T-helper 17 cell (primary cell): Measurements from ENCODE around the gene SMG9. TPM values are rescaled to one million over a fixed set of nuclear protein-coding genes. Genes with fewer than 3 reads are reported as not detected.
A peak's percentile ranks its signal among the peaks of the same experiment; 100 is the strongest.

Source experiments
- ATAC-seq: fragments of 150-1000 bp; cut with Tn5 transposase; 2 replicates; pipeline ENCODE4 v1.10.0; 2021; ENCODE audit warnings: mild to moderate bottlenecking, moderate library complexity
- DNase-seq, 3 donors: peaks; one replicate each; pipeline versions ENCODE4 v3.0.0 to v3.0.0-alpha.2; 2020 to 2021
- H3K9me3 ChIP-seq: one replicate; pipeline ENCODE4 v1.7.0; 2013; ENCODE audit warnings: low read length, mild to moderate bottlenecking; ENCODE audit not compliant: control insufficient read depth, poor library complexity, severe bottlenecking
- H3K27ac Mint-ChIP-seq: one replicate; pipeline ENCODE4 v1.8.0; 2022; ENCODE audit warnings: mild to moderate bottlenecking, moderate library complexity, mixed read lengths
- H3K27me3 Mint-ChIP-seq: one replicate; pipeline ENCODE4 v1.8.0; 2022; ENCODE audit warnings: mixed read lengths
- H3K36me3 Mint-ChIP-seq: one replicate; pipeline ENCODE4 v1.8.0; 2022; ENCODE audit warnings: low read depth, mixed read lengths
- H3K4me1 Mint-ChIP-seq: one replicate; pipeline ENCODE4 v1.8.0; 2022; ENCODE audit warnings: mild to moderate bottlenecking, mixed read lengths
- H3K4me3 Mint-ChIP-seq: one replicate; pipeline ENCODE4 v1.8.0; 2022; ENCODE audit warnings: mild to moderate bottlenecking, moderate library complexity, mixed read lengths
- total RNA-seq, 4 donors: library from RNA in 2 of 4; stranded (reverse) in 2 of 4; gene quantifications; one replicate each; pipeline ENCODE4 v1.2.3 and lab custom pipeline; 2022 to 2026

Gene SMG9
- total RNA-seq, 2 donors from 2014 or later: 35.6 to 44.4 TPM

GRCh38 chr19:43784981-43785808 is 30.4 kb upstream of the SMG9 start:
- peaks cover 11% of the 10 kb centered on the region for H3K27me3 Mint-ChIP-seq
- peak overlapping the region; percentile 95 for H3K27ac Mint-ChIP-seq
- peaks cover 3% of the 10 kb centered on the region for H3K36me3 Mint-ChIP-seq
- H3K4me3 Mint-ChIP-seq: peak overlapping the region; percentile 80
- ATAC-seq (peak; percentile 33), DNase-seq (peak; percentile 24 to 35 (median 34))
- peaks cover 45% of the 10 kb centered on the region for H3K4me1 Mint-ChIP-seq
- H3K9me3 ChIP-seq: no peaks in the 10 kb centered on the region

GRCh38 chr19:43784241-43784980 is 29.6 kb upstream of the SMG9 start:
- ATAC-seq: peak; percentile 31
- Mint-ChIP-seq H3K36me3 (peaks cover 3% of the 10 kb centered on the region), H3K4me1 (peaks cover 49% of the 10 kb centered on the region)

GRCh38 chr19:43783636-43784035 is 28.9 kb upstream of the SMG9 start:
- DNase-seq (no peak), ATAC-seq (no peak)
- Mint-ChIP-seq H3K27ac (peak overlapping the region; percentile 95), H3K36me3 (peaks cover 3% of the 10 kb centered on the region), H3K27me3 (peaks cover under 1% of the 10 kb centered on the region), H3K4me1 (peaks cover 56% of the 10 kb centered on the region), H3K4me3 (peak overlapping the region; percentile 80)
- H3K9me3 ChIP-seq: no peaks in the 10 kb centered on the region

More at GRCh38 chr19:43784241-43784980, 29.6 kb upstream of the SMG9 start:
- peak; percentile 31 to 60 (median 33) for DNase-seq
- H3K27me3 Mint-ChIP-seq: peaks cover 6% of the 10 kb centered on the region
- H3K4me3 Mint-ChIP-seq: peak overlapping the region; percentile 80
- H3K9me3 ChIP-seq: no peaks in the 10 kb centered on the region
- H3K27ac Mint-ChIP-seq: peak overlapping the region; percentile 95

- Mint-ChIP-seq H3K27me3 (no peaks in the 10 kb centered on the region), H3K4me3 (peak overlapping the region; percentile 80), H3K36me3 (peaks cover 3% of the 10 kb centered on the region), H3K4me1 (peaks cover 65% of the 10 kb centered on the region), H3K27ac (peak overlapping the region; percentile 95)
- H3K9me3 ChIP-seq: no peaks in the 10 kb centered on the region
- ATAC-seq (peak; percentile 44), DNase-seq (no peak)
These were observed 28.0 kb upstream of the SMG9 start for GRCh38 chr19:43782689-43783231.

- H3K9me3 ChIP-seq: no peaks in the 10 kb centered on the region
- peak overlapping the region; percentile 95 for H3K27ac Mint-ChIP-seq
- peak overlapping the region; percentile 80 for H3K4me3 Mint-ChIP-seq
- no peak for ATAC-seq
- H3K27me3 Mint-ChIP-seq: no peaks in the 10 kb centered on the region
- peaks cover 68% of the 10 kb centered on the region for H3K4me1 Mint-ChIP-seq
- DNase-seq: no peak
- peaks cover 3% of the 10 kb centered on the region for H3K36me3 Mint-ChIP-seq
These were observed 27.5 kb upstream of the SMG9 start for GRCh38 chr19:43782311-43782660.

GRCh38 chr19:43781630-43782310 is 27.0 kb upstream of the SMG9 start:
- Mint-ChIP-seq H3K4me1 (peaks cover 72% of the 10 kb centered on the region), H3K4me3 (peak overlapping the region; percentile 80), H3K27me3 (no peaks in the 10 kb centered on the region), H3K27ac (peak overlapping the region; percentile 95), H3K36me3 (peaks cover 3% of the 10 kb centered on the region)
- DNase-seq (no peak), ATAC-seq (no peak)
- no peaks in the 10 kb centered on the region for H3K9me3 ChIP-seq

GRCh38 chr19:43780706-43781525 is 26.2 kb upstream of the SMG9 start, which contains the start of gene KCNN4:
KCNN4 (minus strand) TSS chr19:43780973; CDS start chr19:43780861, 112 bp downstream.
- H3K4me1 Mint-ChIP-seq: peaks cover 80% of the 10 kb centered on the region
- ATAC-seq (peak; percentile 74), DNase-seq (peak; percentile 47 to 58 (median 54))
- peak within 1 kb of the TSS; percentile 80 for H3K4me3 Mint-ChIP-seq
- H3K27ac Mint-ChIP-seq: peak within 1 kb of the TSS; percentile 95
- H3K36me3 Mint-ChIP-seq: peaks cover 3% of the 10 kb centered on the region
- no peaks in the 10 kb centered on the region for H3K9me3 ChIP-seq
- no peaks in the 10 kb centered on the region for H3K27me3 Mint-ChIP-seq

- no peaks in the 10 kb centered on the region for H3K27me3 Mint-ChIP-seq
- no peaks in the 10 kb centered on the region for H3K9me3 ChIP-seq
- DNase-seq (no peak), ATAC-seq (no peak)
- peaks cover 3% of the 10 kb centered on the region for H3K36me3 Mint-ChIP-seq
- H3K4me3 Mint-ChIP-seq: peak overlapping the region; percentile 80
- H3K27ac Mint-ChIP-seq: peak overlapping the region; percentile 95
- peaks cover 75% of the 10 kb centered on the region for H3K4me1 Mint-ChIP-seq
These were observed 25.1 kb upstream of the SMG9 start for GRCh38 chr19:43779820-43780219.

- Mint-ChIP-seq H3K27me3 (no peaks in the 10 kb centered on the region), H3K4me1 (peaks cover 70% of the 10 kb centered on the region), H3K4me3 (peak overlapping the region; percentile 80), H3K36me3 (peaks cover 3% of the 10 kb centered on the region), H3K27ac (peak overlapping the region; percentile 95)
- no peaks in the 10 kb centered on the region for H3K9me3 ChIP-seq
- DNase-seq (no peak), ATAC-seq (no peak)
These were observed 24.5 kb upstream of the SMG9 start for GRCh38 chr19:43779147-43779819.

GRCh38 chr19:43778651-43779050 is 23.9 kb upstream of the SMG9 start:
- DNase-seq (no peak), ATAC-seq (no peak)
- H3K9me3 ChIP-seq: no peaks in the 10 kb centered on the region
- Mint-ChIP-seq H3K36me3 (peaks cover 1% of the 10 kb centered on the region), H3K4me3 (peak overlapping the region; percentile 80), H3K27me3 (no peaks in the 10 kb centered on the region), H3K27ac (peak overlapping the region; percentile 95), H3K4me1 (peaks cover 63% of the 10 kb centered on the region)

- Mint-ChIP-seq H3K4me3 (peak overlapping the region; percentile 80), H3K27me3 (no peaks in the 10 kb centered on the region), H3K27ac (peak overlapping the region; percentile 95), H3K4me1 (peaks cover 54% of the 10 kb centered on the region), H3K36me3 (no peaks in the 10 kb centered on the region)
- peak in 1 of 3 donors; percentile 55 for DNase-seq
- H3K9me3 ChIP-seq: no peaks in the 10 kb centered on the region
- peak; percentile 58 for ATAC-seq
These were observed 22.5 kb upstream of the SMG9 start for GRCh38 chr19:43777163-43777695.
